Neutrophil (primary cell): ENCODE data around the gene ATP9B.

Experiments used
- H3K27ac ChIP-seq: fragments of 200-600 bp; sonication (generic); 2 replicates; pipeline ENCODE4 v1.5.1; 2016; ENCODE audit warnings: mild to moderate bottlenecking, moderate library complexity
- H3K27me3 ChIP-seq: fragments of 200-600 bp; sonication (generic); 2 replicates; pipeline ENCODE4 v1.6.0; 2016; ENCODE audit warnings: mild to moderate bottlenecking
- H3K36me3 ChIP-seq: fragments of 200-600 bp; sonication (generic); 2 replicates; pipeline ENCODE4 v1.5.1; 2017
- H3K4me1 ChIP-seq, 2 experiments: fragments of 200-600 bp in 1 of 2; sonication (generic) in 1 of 2; 1 replicate in 1 of 2; 2 replicates in 1 of 2; pipeline versions ENCODE4 v1.5.1 to v1.6.1; 2013 to 2016; ENCODE audit warnings: low read depth in 1 of 2, low read length in 1 of 2, mild to moderate bottlenecking in 1 of 2, moderate library complexity in 1 of 2; ENCODE audit not compliant: control insufficient read depth in 1 of 2, insufficient read depth in 1 of 2
- H3K4me3 ChIP-seq, 2 experiments: fragments of 200-600 bp in 1 of 2; sonication (generic) in 1 of 2; 1 replicate in 1 of 2; 2 replicates in 1 of 2; pipeline ENCODE4 v1.5.1; 2013 to 2016; ENCODE audit warnings: low read depth in 1 of 2, low read length in 1 of 2, mild to moderate bottlenecking in 1 of 2, moderate library complexity in 1 of 2
- H3K9me3 ChIP-seq: fragments of 200-600 bp; sonication (generic); 2 replicates; pipeline ENCODE4 v1.5.1; 2016
- TF ChIP-seq, protein P1 (sequence below): fragments of 200-600 bp; sonication (generic); IDR thresholded peaks from 2 replicates; pipeline ENCODE4 v1.5.1; 2016; ENCODE audit warnings: antibody characterized with exemption

Gene ATP9B

DNA sequence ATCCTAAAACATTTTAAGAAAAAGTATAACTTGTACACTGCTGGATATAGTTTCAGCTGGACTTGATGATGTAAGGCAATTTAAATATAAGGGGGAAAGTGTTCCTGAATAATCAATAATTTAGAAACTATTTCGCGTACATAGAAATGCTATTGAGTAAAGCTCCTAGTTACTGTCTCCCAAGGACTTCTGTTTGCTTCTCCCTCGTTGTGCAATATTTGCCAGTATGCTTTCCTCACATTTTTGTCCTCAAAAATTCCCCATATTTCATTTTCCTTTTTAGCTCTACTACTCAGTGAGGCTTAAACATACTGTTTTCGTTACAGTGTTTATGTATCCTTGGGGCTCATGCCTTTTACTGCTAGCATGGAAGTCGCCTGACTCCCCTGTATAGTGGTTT is 36.9 kb downstream of the ATP9B start:
- no peak overlapping the region for H3K27ac ChIP-seq
- H3K9me3 ChIP-seq = no peaks in the 10 kb centered on the region
- H3K27me3 ChIP-seq = no peaks in the 10 kb centered on the region
- TF ChIP-seq, protein P1, sequence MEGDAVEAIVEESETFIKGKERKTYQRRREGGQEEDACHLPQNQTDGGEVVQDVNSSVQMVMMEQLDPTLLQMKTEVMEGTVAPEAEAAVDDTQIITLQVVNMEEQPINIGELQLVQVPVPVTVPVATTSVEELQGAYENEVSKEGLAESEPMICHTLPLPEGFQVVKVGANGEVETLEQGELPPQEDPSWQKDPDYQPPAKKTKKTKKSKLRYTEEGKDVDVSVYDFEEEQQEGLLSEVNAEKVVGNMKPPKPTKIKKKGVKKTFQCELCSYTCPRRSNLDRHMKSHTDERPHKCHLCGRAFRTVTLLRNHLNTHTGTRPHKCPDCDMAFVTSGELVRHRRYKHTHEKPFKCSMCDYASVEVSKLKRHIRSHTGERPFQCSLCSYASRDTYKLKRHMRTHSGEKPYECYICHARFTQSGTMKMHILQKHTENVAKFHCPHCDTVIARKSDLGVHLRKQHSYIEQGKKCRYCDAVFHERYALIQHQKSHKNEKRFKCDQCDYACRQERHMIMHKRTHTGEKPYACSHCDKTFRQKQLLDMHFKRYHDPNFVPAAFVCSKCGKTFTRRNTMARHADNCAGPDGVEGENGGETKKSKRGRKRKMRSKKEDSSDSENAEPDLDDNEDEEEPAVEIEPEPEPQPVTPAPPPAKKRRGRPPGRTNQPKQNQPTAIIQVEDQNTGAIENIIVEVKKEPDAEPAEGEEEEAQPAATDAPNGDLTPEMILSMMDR = no peak
- no peak overlapping the region for H3K4me3 ChIP-seq
- H3K36me3 ChIP-seq = no peaks in the 10 kb centered on the region
- H3K4me1 ChIP-seq = no peaks in the 10 kb centered on the region

DNA sequence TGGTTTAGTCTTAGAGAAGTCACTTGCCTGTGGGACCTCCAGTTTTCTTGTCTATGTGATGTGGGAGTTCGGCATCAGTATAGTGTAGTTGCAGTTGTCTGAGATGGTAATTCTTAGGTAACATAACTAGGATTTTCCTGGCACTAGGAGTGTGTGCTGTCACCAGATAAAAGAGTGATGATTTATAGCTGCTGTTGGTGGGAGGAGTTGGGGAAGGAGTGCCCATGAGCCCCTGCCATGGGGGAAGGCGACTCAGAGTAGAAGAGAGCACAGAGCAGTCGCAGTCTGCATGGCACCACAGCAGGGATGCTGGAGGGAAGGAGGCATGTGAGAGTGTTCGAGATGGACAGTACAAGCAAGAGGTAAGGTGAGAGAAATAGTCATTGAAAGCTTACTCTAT is 38.7 kb downstream of the ATP9B start:
- Histone ChIP-seq H3K4me1 (no peaks in the 10 kb centered on the region), H3K9me3 (no peaks in the 10 kb centered on the region), H3K27ac (no peak overlapping the region), H3K4me3 (no peak overlapping the region), H3K36me3 (no peaks in the 10 kb centered on the region), H3K27me3 (no peaks in the 10 kb centered on the region)
- TF ChIP-seq, protein P1 = no peak

GRCh38 chr18:79108549-79109215 is 39.5 kb downstream of the ATP9B start:
- H3K36me3 ChIP-seq = peaks cover 4% of the 10 kb centered on the region
- no peaks in the 10 kb centered on the region for H3K27me3 ChIP-seq
- TF ChIP-seq, protein P1 = no peak
- H3K9me3 ChIP-seq = no peaks in the 10 kb centered on the region
- no peaks in the 10 kb centered on the region for H3K4me1 ChIP-seq
- H3K4me3 ChIP-seq = no peak overlapping the region
- no peak overlapping the region for H3K27ac ChIP-seq

DNA sequence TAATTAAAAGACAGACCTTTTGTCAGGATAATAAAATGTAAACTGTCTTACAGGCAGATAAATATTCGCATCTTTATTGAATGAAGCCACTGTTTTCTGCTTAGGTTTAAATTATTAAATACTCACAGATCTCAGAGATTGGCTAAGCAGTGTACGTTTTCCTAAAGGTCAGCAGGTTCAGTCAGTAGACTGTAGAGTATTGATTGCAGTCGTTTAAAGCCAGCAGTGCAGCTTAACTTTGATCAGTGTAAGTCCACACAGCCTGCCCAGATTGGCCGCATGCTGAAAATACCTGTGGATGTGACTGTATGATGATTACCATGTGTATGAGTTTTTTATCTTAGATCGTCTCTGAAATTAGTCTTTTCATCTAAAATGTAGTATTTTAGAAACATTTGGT is 42.3 kb downstream of the ATP9B start:
- Histone ChIP-seq H3K4me3 (no peak overlapping the region), H3K27me3 (no peaks in the 10 kb centered on the region), H3K9me3 (no peaks in the 10 kb centered on the region), H3K36me3 (peaks cover 14% of the 10 kb centered on the region), H3K4me1 (no peaks in the 10 kb centered on the region), H3K27ac (no peak overlapping the region)
- TF ChIP-seq, protein P1 = no peak

GRCh38 chr18:79117385-79117784 is 48.2 kb downstream of the ATP9B start:
- H3K4me1 ChIP-seq = no peaks in the 10 kb centered on the region
- no peaks in the 10 kb centered on the region for H3K27me3 ChIP-seq
- no peak overlapping the region for H3K4me3 ChIP-seq
- TF ChIP-seq, protein P1 = no peak
- no peak overlapping the region for H3K27ac ChIP-seq
- H3K9me3 ChIP-seq = no peaks in the 10 kb centered on the region
- H3K36me3 ChIP-seq = peaks cover 14% of the 10 kb centered on the region
